ENCODE measurements around the gene OR10G6.

Gene OR10G6

GRCh38 chr11:123973816-123974215 is 21.1 kb downstream of the OR10G6 start:
- Histone ChIP-seq H3K4me1 (ENCODE audit: control insufficient read depth, insufficient read depth, low read length) (no peaks in the 10 kb centered on the region), H3K9me3 (ENCODE audit: control insufficient read depth, low read length) (no peaks in the 10 kb centered on the region), H3K36me3 (ENCODE audit: control insufficient read depth, insufficient read depth, low read length) (no peaks in the 10 kb centered on the region), H3K9ac (ENCODE audit: low read length) (no peak overlapping the region), H3K27me3 (ENCODE audit: control insufficient read depth, insufficient read depth, low read length) (no peaks in the 10 kb centered on the region), H3K4me3 (ENCODE audit: low read length) (no peak overlapping the region)

GRCh38 chr11:123956752-123957151 is 38.2 kb downstream of the OR10G6 start:
- Histone ChIP-seq H3K4me3 (ENCODE audit: low read length) (no peak overlapping the region), H3K27me3 (ENCODE audit: control insufficient read depth, insufficient read depth, low read length) (no peaks in the 10 kb centered on the region), H3K4me1 (ENCODE audit: control insufficient read depth, insufficient read depth, low read length) (no peaks in the 10 kb centered on the region), H3K36me3 (ENCODE audit: control insufficient read depth, insufficient read depth, low read length) (no peaks in the 10 kb centered on the region), H3K9ac (ENCODE audit: low read length) (no peak overlapping the region), H3K9me3 (ENCODE audit: control insufficient read depth, low read length) (no peaks in the 10 kb centered on the region)

GRCh38 chr11:123945132-123945531 is 49.8 kb downstream of the OR10G6 start:
- Histone ChIP-seq H3K9me3 (ENCODE audit: control insufficient read depth, low read length) (no peaks in the 10 kb centered on the region), H3K4me1 (ENCODE audit: control insufficient read depth, insufficient read depth, low read length) (no peaks in the 10 kb centered on the region), H3K9ac (ENCODE audit: low read length) (no peak overlapping the region), H3K4me3 (ENCODE audit: low read length) (no peak overlapping the region), H3K36me3 (ENCODE audit: control insufficient read depth, insufficient read depth, low read length) (no peaks in the 10 kb centered on the region), H3K27me3 (ENCODE audit: control insufficient read depth, insufficient read depth, low read length) (no peaks in the 10 kb centered on the region)
